Brain microvascular endothelial cell (primary cell): Measurements from ENCODE around the gene OSBPL10.

Experiments
- DNase-seq: peaks from one replicate; pipeline ENCODE4 v3.0.0-alpha.2; 2020
- H3K27ac ChIP-seq: fragments of 250-450 bp; sonication (Bioruptor Pico); 2 replicates; pipeline ENCODE4 v1.5.1; 2020; ENCODE audit warnings: mild to moderate bottlenecking, moderate library complexity
- H3K27me3 ChIP-seq: fragments of 250-450 bp; sonication (Bioruptor Pico); replicated peaks from 2 replicates; pipeline ENCODE4 v1.5.1; 2020; ENCODE audit warnings: mild to moderate bottlenecking
- H3K36me3 ChIP-seq: fragments of 250-450 bp; sonication (Bioruptor Pico); replicated peaks from 2 replicates; pipeline ENCODE4 v1.5.1; 2020; ENCODE audit warnings: mild to moderate bottlenecking
- H3K4me3 ChIP-seq: 2 replicates; pipeline ENCODE4 v1.5.1; 2011; ENCODE audit warnings: low read depth, mild to moderate bottlenecking, control low read depth, low read length, moderate library complexity
- in situ Hi-C: cut with HindIII; loops from 2 replicates; pipeline ENCODE4 v1.10.0; 2017; ENCODE audit warnings: low sequenced_read_pairs, low pct_ligation_motif_present
- TF ChIP-seq, protein P1 (sequence below): IDR thresholded peaks from 2 replicates; pipeline ENCODE4 v1.5.1; 2011; ENCODE audit warnings: low read depth, mild to moderate bottlenecking, moderate library complexity, low read length, control low read depth, inconsistent platforms; ENCODE audit errors: missing control alignments

Gene OSBPL10

GRCh38 chr3:31980530-31981205 is 394 bp downstream of the OSBPL10 start:
- no peak for DNase-seq
- H3K27ac ChIP-seq: peak overlapping the region; percentile 66
- H3K27me3 ChIP-seq: no peaks in the 10 kb centered on the region
- in situ Hi-C loops: no loop called here
- TF ChIP-seq, protein P1, sequence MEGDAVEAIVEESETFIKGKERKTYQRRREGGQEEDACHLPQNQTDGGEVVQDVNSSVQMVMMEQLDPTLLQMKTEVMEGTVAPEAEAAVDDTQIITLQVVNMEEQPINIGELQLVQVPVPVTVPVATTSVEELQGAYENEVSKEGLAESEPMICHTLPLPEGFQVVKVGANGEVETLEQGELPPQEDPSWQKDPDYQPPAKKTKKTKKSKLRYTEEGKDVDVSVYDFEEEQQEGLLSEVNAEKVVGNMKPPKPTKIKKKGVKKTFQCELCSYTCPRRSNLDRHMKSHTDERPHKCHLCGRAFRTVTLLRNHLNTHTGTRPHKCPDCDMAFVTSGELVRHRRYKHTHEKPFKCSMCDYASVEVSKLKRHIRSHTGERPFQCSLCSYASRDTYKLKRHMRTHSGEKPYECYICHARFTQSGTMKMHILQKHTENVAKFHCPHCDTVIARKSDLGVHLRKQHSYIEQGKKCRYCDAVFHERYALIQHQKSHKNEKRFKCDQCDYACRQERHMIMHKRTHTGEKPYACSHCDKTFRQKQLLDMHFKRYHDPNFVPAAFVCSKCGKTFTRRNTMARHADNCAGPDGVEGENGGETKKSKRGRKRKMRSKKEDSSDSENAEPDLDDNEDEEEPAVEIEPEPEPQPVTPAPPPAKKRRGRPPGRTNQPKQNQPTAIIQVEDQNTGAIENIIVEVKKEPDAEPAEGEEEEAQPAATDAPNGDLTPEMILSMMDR: peak; percentile 6
- no peaks in the 10 kb centered on the region for H3K36me3 ChIP-seq
- peak overlapping the region; percentile 86 for H3K4me3 ChIP-seq

- Histone ChIP-seq H3K36me3 (no peaks in the 10 kb centered on the region), H3K27me3 (no peaks in the 10 kb centered on the region), H3K4me3 (no peak overlapping the region), H3K27ac (no peak overlapping the region)
- in situ Hi-C loops: no loop called here
- no peak for DNase-seq
- TF ChIP-seq, protein P1: no peak
Measured at GRCh38 chr3:31979001-31979697, 1.9 kb downstream of the OSBPL10 start.

GRCh38 chr3:31978553-31978952 is 2.5 kb downstream of the OSBPL10 start:
- TF ChIP-seq, protein P1: no peak
- Histone ChIP-seq H3K4me3 (no peak overlapping the region), H3K36me3 (no peaks in the 10 kb centered on the region), H3K27me3 (no peaks in the 10 kb centered on the region), H3K27ac (no peak overlapping the region)
- in situ Hi-C loops: no loop called here
- DNase-seq: no peak

- Histone ChIP-seq H3K4me3 (no peak overlapping the region), H3K27ac (no peak overlapping the region), H3K27me3 (no peaks in the 10 kb centered on the region), H3K36me3 (no peaks in the 10 kb centered on the region)
- no peak for DNase-seq
- in situ Hi-C loops: no loop called here
- TF ChIP-seq, protein P1: no peak
Measured at GRCh38 chr3:31977736-31978135, 3.3 kb downstream of the OSBPL10 start.

GRCh38 chr3:31976302-31976701 is 4.8 kb downstream of the OSBPL10 start:
- in situ Hi-C loops: no loop called here
- Histone ChIP-seq H3K4me3 (no peak overlapping the region), H3K27me3 (no peaks in the 10 kb centered on the region), H3K27ac (no peak overlapping the region), H3K36me3 (no peaks in the 10 kb centered on the region)
- TF ChIP-seq, protein P1: no peak
- DNase-seq: no peak
